H1 (cell line): ENCODE data around the gene RABGGTA. TPM values are rescaled to one million over a fixed set of nuclear protein-coding genes. Genes with fewer than 3 reads are reported as not detected.
"Not testable (repeated sequence)": the region's sequence is repeated elsewhere in the genome, so short reads cannot be mapped to it uniquely, and the experiment has no call there.

Experiments
- CTCF ChIA-PET: fragments of 300-600 bp; sonication (Branson Sonifier 250); formaldehyde crosslinking; loops from one replicate; lab custom pipeline; 2021; ENCODE audit not compliant: partially characterized antibody; lab: Charles Lee
- POLR2A ChIA-PET: fragments of 300-600 bp; sonication (Branson Sonifier 250); formaldehyde crosslinking; loops from one replicate; lab custom pipeline; 2021; ENCODE audit warnings: inconsistent platforms; ENCODE audit not compliant: partially characterized antibody; lab: Charles Lee
- DNase-seq, 2 experiments: peaks; one replicate each; pipeline versions ENCODE4 v3.0.0 to v3.0.0-alpha.2; 2010 to 2022; ENCODE audit warnings: low spot score in 2 of 2, low read depth in 1 of 2, mixed read lengths in 1 of 2
- FAIRE-seq: peaks from 2 replicates; lab custom pipeline; 2011; peaks lifted over from hg19 to GRCh38; lab: Jason Lieb, UNC
- H2AFZ ChIP-seq: 2 replicates; pipeline ENCODE4 v1.8.1; 2012; ENCODE audit warnings: low read length, inconsistent platforms
- H2AK5ac ChIP-seq: 2 replicates; pipeline ENCODE4 v1.6.1; 2013; ENCODE audit warnings: low read depth, low read length
- H2BK120ac ChIP-seq: replicated peaks from 2 replicates; pipeline ENCODE3; 2013; ENCODE audit warnings: low read depth, low read length, inconsistent platforms
- H2BK12ac ChIP-seq: 2 replicates; pipeline ENCODE4 v1.6.1; 2013; ENCODE audit warnings: low read depth, low read length
- H2BK15ac ChIP-seq: 2 replicates; pipeline ENCODE4 v1.6.1; 2013; ENCODE audit warnings: low read length
- H2BK20ac ChIP-seq: 2 replicates; pipeline ENCODE4 v1.6.1; 2013; ENCODE audit warnings: low read length
- H2BK5ac ChIP-seq: 2 replicates; pipeline ENCODE4 v1.6.1; 2013; ENCODE audit warnings: low read depth, low read length
- H3K14ac ChIP-seq: 2 replicates; pipeline ENCODE4 v1.6.1; 2013; ENCODE audit warnings: inconsistent platforms; ENCODE audit not compliant: insufficient read length
- H3K18ac ChIP-seq: 2 replicates; pipeline ENCODE4 v1.6.1; 2013; ENCODE audit warnings: low read length; ENCODE audit errors: extremely low read depth
- H3K23ac ChIP-seq: 2 replicates; pipeline ENCODE4 v1.6.1; 2013; ENCODE audit warnings: inconsistent platforms; ENCODE audit not compliant: insufficient read length
- H3K23me2 ChIP-seq: 2 replicates; pipeline ENCODE4 v1.6.1; 2013; ENCODE audit warnings: low read depth, low read length
- H3K27ac ChIP-seq: 2 replicates; pipeline ENCODE4 v1.6.1; 2011; ENCODE audit warnings: low read depth, low read length, inconsistent platforms
- H3K27me3 ChIP-seq, 4 experiments: replicated peaks in 1 of 4; 1 replicate in 1 of 4; 2 replicates in 3 of 4; pipeline versions ENCODE4 v1.6.1 to v1.8.1; 2011 to 2013; ENCODE audit warnings: low read length in 3 of 4, mild to moderate bottlenecking in 3 of 4, inconsistent platforms in 2 of 4, mixed read lengths in 2 of 4, moderate library complexity in 1 of 4; ENCODE audit not compliant: control insufficient read depth in 3 of 4, insufficient read depth in 3 of 4; ENCODE audit errors: extremely low read depth in 1 of 4
- H3K36me3 ChIP-seq, 4 experiments: 2 replicates each; pipeline versions ENCODE4 v1.6.1 to v1.8.1; 2011 to 2013; ENCODE audit warnings: mild to moderate bottlenecking in 4 of 4, low read length in 3 of 4, moderate library complexity in 2 of 4, control low read depth in 1 of 4, inconsistent platforms in 1 of 4; ENCODE audit not compliant: insufficient read depth in 4 of 4, control insufficient read depth in 2 of 4
- H3K4ac ChIP-seq: replicated peaks from 2 replicates; pipeline ENCODE3; 2013; ENCODE audit warnings: low read length, low read depth, mixed read lengths, inconsistent platforms; ENCODE audit not compliant: insufficient read length
- H3K4me1 ChIP-seq, 4 experiments: replicated peaks in 1 of 4; 1 replicate in 1 of 4; 2 replicates in 3 of 4; pipeline versions ENCODE4 v1.6.1 to v1.8.1; 2011 to 2013; ENCODE audit warnings: low read length in 3 of 4, inconsistent platforms in 2 of 4, mixed read lengths in 1 of 4; ENCODE audit not compliant: insufficient read depth in 4 of 4, control insufficient read depth in 3 of 4
- H3K4me2 ChIP-seq, 2 experiments: 2 replicates each; pipeline versions ENCODE4 v1.6.1 to v1.8.1; 2011 to 2013; ENCODE audit warnings: low read depth in 2 of 2, low read length in 2 of 2, control low read depth in 1 of 2, inconsistent platforms in 1 of 2, mild to moderate bottlenecking in 1 of 2; ENCODE audit not compliant: insufficient read depth in 1 of 2
- H3K4me3 ChIP-seq, 4 experiments: fragments of 200-600, 300-600 bp in 1 of 4; sonication (generic), shearing (Covaris generic), sonication (Bioruptor Twin) in 1 of 4; 2 replicates each; pipeline versions ENCODE4 v1.5.1 to v1.8.1; 2011 to 2016; ENCODE audit warnings: low read length in 4 of 4, low read depth in 3 of 4, control low read depth in 2 of 4, inconsistent platforms in 2 of 4, mild to moderate bottlenecking in 2 of 4, mixed read lengths in 1 of 4, moderate library complexity in 1 of 4; ENCODE audit not compliant: insufficient read depth in 2 of 4; ENCODE audit errors: extremely low read depth in 1 of 4
- H3K56ac ChIP-seq: replicated peaks from 2 replicates; pipeline ENCODE3; 2013; ENCODE audit warnings: low read depth, mild to moderate bottlenecking, mixed read lengths, low read length, inconsistent platforms; ENCODE audit not compliant: insufficient read length
- H3K79me1 ChIP-seq: 2 replicates; pipeline ENCODE4 v1.6.1; 2013; ENCODE audit warnings: low read depth, low read length, control low read depth
- H3K79me2 ChIP-seq, 2 experiments: 2 replicates each; pipeline versions ENCODE4 v1.6.1 to v1.8.1; 2012 to 2013; ENCODE audit warnings: low read length in 2 of 2, mild to moderate bottlenecking in 2 of 2, inconsistent platforms in 1 of 2; ENCODE audit not compliant: insufficient read depth in 2 of 2, control insufficient read depth in 1 of 2
- H3K9ac ChIP-seq, 4 experiments: replicated peaks in 1 of 4; 1 replicate in 1 of 4; 2 replicates in 3 of 4; pipeline versions ENCODE4 v1.6.1 to v1.8.1; 2011 to 2013; ENCODE audit warnings: low read depth in 3 of 4, low read length in 3 of 4, control low read depth in 2 of 4, mild to moderate bottlenecking in 2 of 4, moderate library complexity in 2 of 4, inconsistent platforms in 1 of 4; ENCODE audit errors: extremely low read depth in 1 of 4
- H3K9me3 ChIP-seq, 2 experiments: 2 replicates each; pipeline versions ENCODE4 v1.6.1 to v1.8.1; 2012 to 2013; ENCODE audit warnings: mild to moderate bottlenecking in 2 of 2, moderate library complexity in 2 of 2, control low read depth in 1 of 2, inconsistent platforms in 1 of 2, low read depth in 1 of 2, low read length in 1 of 2, mixed read lengths in 1 of 2; ENCODE audit not compliant: insufficient read depth in 2 of 2
- H4K20me1 ChIP-seq, 2 experiments: replicated peaks in 1 of 2; 2 replicates each; pipeline versions ENCODE3 to v1.8.1; 2011 to 2013; ENCODE audit warnings: inconsistent platforms in 2 of 2, low read length in 2 of 2, mild to moderate bottlenecking in 1 of 2; ENCODE audit not compliant: insufficient read depth in 2 of 2, control insufficient read depth in 1 of 2
- H4K5ac ChIP-seq: 2 replicates; pipeline ENCODE4 v1.6.1; 2013; ENCODE audit warnings: low read length, low read depth, mixed read lengths, inconsistent platforms; ENCODE audit not compliant: insufficient read length
- H4K8ac ChIP-seq: 2 replicates; pipeline ENCODE4 v1.8.0; 2013; ENCODE audit warnings: mild to moderate bottlenecking, moderate library complexity, low read length, inconsistent platforms; ENCODE audit not compliant: insufficient read depth; ENCODE audit errors: extremely low read depth
- H4K91ac ChIP-seq: replicated peaks from 2 replicates; pipeline ENCODE3; 2013; ENCODE audit warnings: low read length, mixed read lengths, inconsistent platforms; ENCODE audit not compliant: insufficient read length
- E2F6 ChIP-seq: IDR thresholded peaks from 2 replicates; pipeline ENCODE4 v1.6.1; 2012; ENCODE audit warnings: inconsistent platforms
- POU5F1 ChIP-seq: IDR thresholded peaks from 2 replicates; pipeline ENCODE4 v1.6.1; 2011; ENCODE audit warnings: low read depth, mild to moderate bottlenecking, low read length, moderate library complexity
- RBBP5 ChIP-seq: IDR thresholded peaks from 2 replicates; pipeline ENCODE4 v1.7.1; 2012; ENCODE audit warnings: low read depth, mild to moderate bottlenecking, inconsistent platforms, low read length, moderate library complexity, borderline replicate concordance
- RNF2 ChIP-seq: fragments of 200-900, 300-1000 bp; sonication (generic); IDR thresholded peaks from 2 replicates; pipeline ENCODE4 v1.7.1; 2016; ENCODE audit warnings: borderline replicate concordance, low read depth, mild to moderate bottlenecking, antibody characterized with exemption, low read length; ENCODE audit not compliant: poor library complexity, severe bottlenecking; ENCODE audit errors: missing control alignments
- WGBS, 2 experiments: shearing (Covaris generic) in 1 of 2; methylation state at CpG; one replicate each; pipeline versions ENCODE4 v1.1.6 to v1.1.7; 2013 to 2015; ENCODE audit warnings: low lambda C conversion rate in 2 of 2, mixed read lengths in 2 of 2, inconsistent platforms in 1 of 2, low coverage in 1 of 2, missing lambda C conversion rate in 1 of 2; ENCODE audit not compliant: insufficient replicate concordance in 2 of 2, insufficient coverage in 1 of 2, insufficient read length in 1 of 2; ENCODE audit errors: extremely low coverage in 1 of 2, missing lambda C conversion rate in 1 of 2; 5-methylcytosine and 5-hydroxymethylcytosine counted together
- polyA plus RNA-seq, 7 experiments: library from polyadenylated mRNA; depleted of rRNA in 3 of 7; stranded (reverse) in 5 of 7; unstranded in 2 of 7; fragments of >200 nt in 5 of 7; fragments of 200-250 nt in 2 of 7; gene quantifications; 1 replicate in 5 of 7; 2 replicates in 1 of 7; 4 replicates in 1 of 7; pipeline versions ENCODE4 v1.2.1 to v1.2.3, GENCODE V29; 2011 to 2013; ENCODE audit warnings: missing spikeins in 2 of 7, mixed read lengths in 2 of 7
- total RNA-seq: library from RNA; stranded (reverse); fragmentation: NEBNext Ultra II Directional; extraction: Animal tissue kit (Norgen Biotek cat#: 25700); gene quantifications from 2 replicates; pipeline ENCODE4 v1.2.1, GENCODE V29; 2021

The RABGGTA gene
- total and polyA plus RNA-seq, 2 of the 8 experiments (the other 6 are each of a cell fraction or from before 2014, with no cell fraction given), result 16.0 to 49.8 TPM

GRCh38 chr14:24219080-24219479 is 52.3 kb downstream of the RABGGTA start (continued):
- TF ChIP-seq E2F6 (no peak), POU5F1 (no peak), RBBP5 (no peak), RNF2 (no peak)
- TF ChIP-seq, all 59 proteins: peak for 0

DNA sequence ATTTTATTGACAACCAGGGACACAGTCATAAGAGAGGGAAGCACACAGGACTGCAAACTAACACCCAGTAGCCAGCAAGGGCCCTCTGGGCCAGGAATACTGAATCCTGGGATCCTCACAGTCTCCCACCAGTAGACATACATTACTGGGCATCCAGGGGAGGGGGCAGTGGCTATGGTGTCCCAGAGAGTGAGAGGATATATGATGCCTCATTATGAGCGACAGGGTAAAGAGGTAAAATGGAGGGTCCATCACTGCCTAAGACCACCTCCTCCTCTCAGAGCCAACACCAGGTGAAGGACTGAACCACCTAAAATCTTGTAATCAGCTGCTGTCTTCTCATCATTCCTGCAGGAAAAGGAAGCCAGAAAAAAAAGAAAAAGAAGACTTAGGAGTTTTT is 54.5 kb downstream of the RABGGTA start:
- H3K27ac ChIP-seq, H4K8ac ChIP-seq, H3K4me2 ChIP-seq, H2AK5ac ChIP-seq, H3K23ac ChIP-seq, FAIRE-seq, H2BK120ac ChIP-seq, H3K79me1 ChIP-seq, H3K9ac ChIP-seq, H3K14ac ChIP-seq, H3K4me1 ChIP-seq, H3K56ac ChIP-seq, H3K9me3 ChIP-seq, H3K27me3 ChIP-seq, H4K20me1 ChIP-seq, H4K91ac ChIP-seq, H2BK15ac ChIP-seq, DNase-seq, H2BK12ac ChIP-seq, H3K18ac ChIP-seq, H3K4me3 ChIP-seq, H2AFZ ChIP-seq, H3K4ac ChIP-seq, H3K36me3 ChIP-seq, H4K5ac ChIP-seq, H2BK5ac ChIP-seq, H2BK20ac ChIP-seq, H3K23me2 ChIP-seq: not testable (repeated sequence)
- H3K79me2 ChIP-seq, result peaks cover 0 to 14% of the 10 kb centered on the region in 2 experiments; a peak in 2 of 4 replicates
- ChIA-PET POLR2A (interaction anchor here (1.4 to 3.3 kb wide), 4 partner anchors 11 to 54 kb away, joined by 5 to 13 read pairs (median 10); partner anchors contain the start of genes RABGGTA and TINF2), CTCF (interaction anchor here (0.8 to 2.1 kb wide), 6 partner anchors 9 to 81 kb away, joined by 3 to 6 read pairs (median 3); no protein-coding TSS in a partner anchor)
- 92% methylated on average over 1 of the region's 1 CpG; no CpG with 5 or more reads in 1 of the 2 experiments for WGBS, 2 experiments
